DND-41 (cell line): Measurements from ENCODE around the gene GPRC5A.

Source experiments
- CTCF ChIP-seq: IDR thresholded peaks from 2 replicates; pipeline ENCODE4 v1.5.1; 2012; ENCODE audit warnings: borderline replicate concordance, low read length, moderate library complexity, mild to moderate bottlenecking; ENCODE audit not compliant: poor library complexity, severe bottlenecking; ENCODE audit errors: extremely low read depth
- EZH2 ChIP-seq: IDR thresholded peaks from 3 replicates; pipeline ENCODE4 v1.6.1; 2012; ENCODE audit warnings: borderline replicate concordance, low read depth, mild to moderate bottlenecking, moderate library complexity, low read length, inconsistent platforms; ENCODE audit not compliant: severe bottlenecking

GRCh38 chr12:12900786-12901157 lies 9.4 kb downstream of the GPRC5A start:
- TF ChIP-seq CTCF (no peak), EZH2 (no peak)
